ENCODE data around the gene GNB4. TPM values are rescaled to one million over a fixed set of nuclear protein-coding genes. Genes with fewer than 3 reads are reported as not detected.

GNB4 gene
- total and polyA plus RNA-seq, 2 donors (not counting 3 experiments of a cell fraction or from before 2014, with no cell fraction given) = 30.3 to 62.6 TPM

- ChIA-PET CTCF (no interaction called here), POLR2A (no interaction called here)
- TF ChIP-seq CTCF (IDR thresholded peaks at IDR 0.05; ENCODE audit: extremely low read depth in 1 of 2, insufficient read depth in 1 of 2, low read depth in 1 of 2, low read length in 2 of 2) = no peak
- TF ChIP-seq GATA2 (IDR thresholded peaks at IDR 0.05; ENCODE audit: insufficient read depth, insufficient read length, low read depth, low read length) = no peak
- no peak for TF ChIP-seq FOS (IDR thresholded peaks at IDR 0.05; ENCODE audit: borderline replicate concordance, insufficient read depth, low read length)
- no peak for TF ChIP-seq POLR2AphosphoS5 (IDR thresholded peaks at IDR 0.05; ENCODE audit: insufficient read depth, low read depth, low read length)
- H3K36me3 ChIP-seq (ENCODE audit: control insufficient read depth in 2 of 2, extremely low read depth in 1 of 2, insufficient read depth in 2 of 2, low read length in 2 of 2) = peaks cover 2 to 4% of the 10 kb centered on the region in 2 experiments
- H3K4me1 ChIP-seq (ENCODE audit: control insufficient read depth, extremely low read depth, insufficient read depth, low read length) = no peaks in the 10 kb centered on the region
- no peaks in the 10 kb centered on the region for H3K9me3 ChIP-seq (replicated peaks; ENCODE audit: control insufficient read depth, insufficient read depth, low read length)
- dilution Hi-C loops (cut with MboI; ENCODE audit: extremely low pct_ligation_motif_present, low sequenced_read_pairs) = no loop called here
- H3K9me1 ChIP-seq (replicated peaks; ENCODE audit: control insufficient read depth, extremely low read depth, insufficient read depth, low read length) = no peaks in the 10 kb centered on the region
- FAIRE-seq = no peak
- H3K9ac ChIP-seq (replicated peaks; ENCODE audit: extremely low read depth, insufficient read depth, low read length) = no peak overlapping the region
- BruUV-seq (replicated peaks) = no TSS peak
- no peak overlapping the region for H3K27ac ChIP-seq (ENCODE audit: insufficient read depth, low read depth, low read length)
- no peaks in the 10 kb centered on the region for H4K20me1 ChIP-seq (replicated peaks; ENCODE audit: control insufficient read depth, extremely low read depth, insufficient read depth, low read length)
- H3K27me3 ChIP-seq (ENCODE audit: control insufficient read depth in 2 of 2, insufficient read depth in 2 of 2, low read length in 2 of 2) = no peaks in the 10 kb centered on the region
- H2AFZ ChIP-seq (ENCODE audit: low read depth, low read length) = no peak overlapping the region
- intact Hi-C loops (cut with micrococcal nuclease) = no loop called here
- H3K79me2 ChIP-seq (ENCODE audit: control insufficient read depth, insufficient read depth, low read length) = no peaks in the 10 kb centered on the region
- no peak overlapping the region for H3K4me3 ChIP-seq (replicated peaks in 1 of 3; ENCODE audit: insufficient read depth in 1 of 3, low read depth in 1 of 3, low read length in 3 of 3)
- H3K4me2 ChIP-seq (ENCODE audit: insufficient read depth, low read length) = no peak overlapping the region
- DNase-seq (ENCODE audit: low read depth, low spot score) = no peak
These were observed 95.3 kb downstream of the GNB4 start for GRCh38 chr3:179355996-179356395.

Measured in endothelial cell of umbilical vein (primary cell).